ENCODE data around the gene PCNX3.

PCNX3 gene

GRCh38 chr11:65649656-65650546 is 34.3 kb downstream of the PCNX3 start:
- H3K4me3 ChIP-seq (ENCODE audit: control insufficient read depth, low read depth, low read length) = no peak overlapping the region
- no peak for TF ChIP-seq CTCF (IDR thresholded peaks at IDR 0.05; ENCODE audit: control insufficient read depth, insufficient read depth, low read depth, low read length, missing control alignments)
- no peak for DNase-seq (ENCODE audit: low read depth)

- TF ChIP-seq CTCF (IDR thresholded peaks at IDR 0.05; ENCODE audit: control insufficient read depth, insufficient read depth, low read depth, low read length, missing control alignments) = no peak
- no peak overlapping the region for H3K4me3 ChIP-seq (ENCODE audit: control insufficient read depth, low read depth, low read length)
- no peak for DNase-seq (ENCODE audit: low read depth)
These were observed 35.2 kb downstream of the PCNX3 start for GRCh38 chr11:65650547-65651338.

GRCh38 chr11:65651339-65651588 is 35.7 kb downstream of the PCNX3 start:
- H3K4me3 ChIP-seq (ENCODE audit: control insufficient read depth, low read depth, low read length) = no peak overlapping the region
- DNase-seq (ENCODE audit: low read depth) = no peak
- no peak for TF ChIP-seq CTCF (IDR thresholded peaks at IDR 0.05; ENCODE audit: control insufficient read depth, insufficient read depth, low read depth, low read length, missing control alignments)

GRCh38 chr11:65651589-65652510 is 36.3 kb downstream of the PCNX3 start:
- TF ChIP-seq CTCF (IDR thresholded peaks at IDR 0.05; ENCODE audit: control insufficient read depth, insufficient read depth, low read depth, low read length, missing control alignments) = no peak
- DNase-seq (ENCODE audit: low read depth) = no peak
- H3K4me3 ChIP-seq (ENCODE audit: control insufficient read depth, low read depth, low read length) = peak overlapping the region; percentile 23

GRCh38 chr11:65652511-65653228 is 37.1 kb downstream of the PCNX3 start:
- DNase-seq (ENCODE audit: low read depth) = peak; percentile 71
- H3K4me3 ChIP-seq (ENCODE audit: control insufficient read depth, low read depth, low read length) = peak overlapping the region; percentile 50
- TF ChIP-seq CTCF (IDR thresholded peaks at IDR 0.05; ENCODE audit: control insufficient read depth, insufficient read depth, low read depth, low read length, missing control alignments) = no peak

All from AG09309 (cell line).